HG03442 (cell line): Measurements from ENCODE around the gene PLEKHA4.

Source experiments
- ATAC-seq: cut with Tn5 transposase; IDR thresholded peaks from one replicate; pipeline ENCODE4 v1.9.1; 2021; ENCODE audit warnings: mild to moderate bottlenecking, moderate library complexity; ENCODE audit not compliant: unreplicated experiment

PLEKHA4 gene

GRCh38 chr19:48833977-48834376 is 34.4 kb downstream of the PLEKHA4 start:
- ATAC-seq = no peak

DNA sequence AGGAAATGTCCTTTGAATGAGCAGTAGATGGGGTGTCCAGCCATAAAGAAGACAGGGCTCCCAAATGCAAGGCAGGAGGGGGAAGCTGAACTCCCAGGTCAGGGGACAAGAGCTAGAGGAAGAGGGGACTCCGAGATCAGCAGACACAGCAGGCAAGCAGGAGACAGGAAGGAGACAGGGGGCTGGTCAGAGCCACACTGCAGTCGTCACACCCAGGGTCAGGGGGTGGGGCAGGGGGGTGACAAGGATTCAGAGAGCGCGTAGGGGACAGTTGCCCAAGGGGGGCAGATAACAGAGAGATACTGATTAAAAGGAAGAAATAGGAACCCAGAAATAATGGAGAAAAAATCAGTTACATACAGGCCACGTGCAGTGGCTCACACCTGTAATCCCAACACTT is 35.4 kb downstream of the PLEKHA4 start:
- no peak for ATAC-seq

GRCh38 chr19:48830965-48831364 is 37.5 kb downstream of the PLEKHA4 start:
- no peak for ATAC-seq

GRCh38 chr19:48830088-48830487 is 38.3 kb downstream of the PLEKHA4 start:
- no peak for ATAC-seq

- ATAC-seq = no peak
Observed at GRCh38 chr19:48826606-48827020, 41.8 kb downstream of the PLEKHA4 start.

- ATAC-seq = no peak
Observed at GRCh38 chr19:48822514-48822913, 45.9 kb downstream of the PLEKHA4 start.

- no peak for ATAC-seq
Observed at GRCh38 chr19:48821633-48822032, 46.8 kb downstream of the PLEKHA4 start.

- no peak for ATAC-seq
Observed at GRCh38 chr19:48819366-48819816, 49.0 kb downstream of the PLEKHA4 start.

DNA sequence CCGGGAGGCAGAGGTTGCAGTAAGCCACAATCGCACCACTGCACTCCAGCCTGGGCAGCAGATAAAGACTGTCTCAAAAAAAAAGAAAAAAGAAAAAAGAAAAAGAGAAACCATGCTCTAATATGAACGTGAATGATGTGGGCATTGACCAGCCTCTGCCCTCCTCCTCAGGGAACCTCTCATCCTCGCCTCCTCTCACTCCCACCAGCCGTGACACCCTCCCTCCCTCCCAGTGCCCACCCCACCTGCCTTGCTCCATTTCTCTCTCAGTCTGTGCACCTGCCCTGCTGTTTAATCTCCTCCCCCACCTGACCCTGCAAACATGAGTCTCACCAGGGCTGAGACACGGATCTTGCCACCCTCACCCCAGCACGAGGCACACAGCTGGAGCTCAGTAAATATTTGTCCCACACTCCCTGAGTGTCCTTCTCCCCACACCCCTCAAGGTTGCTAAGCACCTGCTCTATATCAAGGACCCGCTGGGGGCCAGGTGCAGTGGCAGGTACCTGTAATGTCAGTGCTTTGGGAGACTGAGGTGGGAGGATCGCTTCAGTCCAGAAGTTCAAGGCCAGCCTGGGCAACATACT is 50.1 kb downstream of the PLEKHA4 start:
- no peak for ATAC-seq

DNA sequence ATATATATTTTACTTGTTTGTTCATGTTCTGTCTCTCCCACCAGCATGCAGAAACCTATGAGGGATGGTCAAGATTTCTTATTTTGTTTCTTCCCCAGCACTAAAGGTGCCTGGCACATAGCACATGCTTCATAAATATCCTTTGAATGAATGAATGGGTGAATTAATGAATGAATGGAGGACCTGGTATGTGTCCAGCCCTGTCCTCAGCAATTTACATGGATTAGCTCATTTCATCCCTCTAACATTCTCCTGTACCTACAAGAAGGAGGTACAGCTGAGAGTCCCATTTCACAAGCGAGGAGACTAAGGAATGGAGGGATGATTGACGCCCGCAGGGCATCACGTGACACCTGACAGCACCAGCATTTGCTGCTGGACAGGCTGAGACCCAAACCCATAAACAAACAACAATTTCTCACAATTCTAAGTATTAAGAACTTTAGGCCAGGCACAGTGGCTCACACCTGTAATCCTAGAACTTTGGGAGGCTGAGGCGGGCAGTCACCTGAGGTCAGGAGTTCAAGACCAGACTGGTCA is 50.8 kb downstream of the PLEKHA4 start:
- no peak for ATAC-seq

GRCh38 chr19:48815870-48816501 is 52.4 kb downstream of the PLEKHA4 start:
- no peak for ATAC-seq

DNA sequence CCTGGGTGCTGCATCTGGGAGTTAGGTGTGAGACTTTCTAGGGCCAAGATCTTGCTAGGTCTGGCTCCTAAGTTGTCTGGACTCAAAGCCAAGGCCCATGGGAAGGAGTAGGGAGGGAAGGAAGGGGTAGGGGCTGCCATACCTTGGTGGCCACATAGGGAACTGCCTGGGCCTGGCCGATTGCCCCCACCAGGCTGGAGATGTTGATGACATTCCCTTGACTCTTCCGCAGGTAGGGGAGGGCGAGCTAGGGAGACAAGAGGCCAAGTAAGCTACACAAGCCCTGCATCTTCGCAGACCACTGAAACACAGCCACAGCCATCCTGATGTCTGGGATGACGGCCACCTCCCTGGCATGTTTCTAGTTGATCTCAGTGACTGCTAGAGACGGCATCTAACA is 53.5 kb downstream of the PLEKHA4 start:
- ATAC-seq = no peak

DNA sequence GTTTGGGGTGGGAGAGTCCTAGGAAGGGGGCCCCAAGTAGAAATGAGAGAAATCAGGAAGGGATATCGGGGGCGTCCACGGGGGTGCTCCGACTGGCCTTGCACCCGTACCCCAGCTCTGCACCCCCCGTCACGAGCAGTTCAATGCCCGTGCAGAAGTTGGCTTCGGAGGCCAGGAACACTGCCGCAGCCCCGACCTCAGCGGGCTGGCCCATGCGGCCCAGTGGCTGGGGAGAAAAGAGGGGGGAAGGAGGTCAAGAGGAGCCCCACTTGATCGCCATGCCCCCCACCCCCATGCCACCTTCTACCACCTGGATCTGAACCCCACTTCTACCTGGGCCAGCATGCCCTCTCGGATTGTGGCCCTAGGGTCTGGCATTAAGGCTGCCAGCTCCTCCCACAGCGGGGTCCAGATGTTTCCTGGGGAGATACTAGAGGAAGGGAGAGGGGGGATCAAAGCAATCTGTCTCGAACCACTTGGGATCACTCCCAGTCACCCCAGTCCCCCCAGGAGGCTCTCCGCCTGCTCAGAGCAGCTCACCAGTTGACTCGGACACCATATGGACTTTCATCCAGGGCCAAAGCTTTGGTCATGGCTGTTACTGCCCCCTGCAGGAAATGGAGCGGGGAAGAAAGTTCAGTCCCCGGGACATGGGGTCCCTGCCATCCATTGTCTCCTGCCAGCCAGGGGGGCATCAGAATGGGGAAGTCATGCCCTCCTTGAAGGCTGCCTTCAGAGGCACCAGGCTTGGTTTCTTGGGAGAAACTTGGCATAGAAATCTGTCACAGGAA is 55.1 kb downstream of the PLEKHA4 start:
- no peak for ATAC-seq

- peak; percentile 52 for ATAC-seq
Observed at GRCh38 chr19:48812094-48812929, 56.1 kb downstream of the PLEKHA4 start.

DNA sequence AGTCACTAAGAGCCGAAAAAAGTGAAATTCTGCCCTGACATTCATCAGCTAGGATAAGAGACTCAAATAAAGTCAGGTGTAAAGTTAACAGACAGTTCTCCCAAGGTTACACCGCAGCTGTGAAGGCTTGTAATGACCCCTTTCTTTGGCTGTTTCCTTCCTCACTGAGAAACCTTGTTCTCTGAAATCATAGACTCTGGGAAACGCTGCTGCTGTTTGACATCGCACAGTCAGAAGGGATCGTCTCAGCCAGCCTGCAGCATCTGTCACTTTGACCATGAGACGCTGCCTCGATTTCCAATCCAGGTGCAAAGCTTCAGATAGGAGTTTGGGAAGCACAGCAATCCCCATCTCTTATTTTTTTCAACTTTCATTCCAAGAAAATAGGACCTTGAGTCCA is 58.3 kb downstream of the PLEKHA4 start:
- no peak for ATAC-seq

GRCh38 chr19:48807590-48808308 is 60.7 kb downstream of the PLEKHA4 start:
- ATAC-seq = no peak

- no peak for ATAC-seq
Observed at GRCh38 chr19:48806818-48807589, 61.4 kb downstream of the PLEKHA4 start.

- ATAC-seq = no peak
Observed at GRCh38 chr19:48806518-48806817, 61.9 kb downstream of the PLEKHA4 start.

DNA sequence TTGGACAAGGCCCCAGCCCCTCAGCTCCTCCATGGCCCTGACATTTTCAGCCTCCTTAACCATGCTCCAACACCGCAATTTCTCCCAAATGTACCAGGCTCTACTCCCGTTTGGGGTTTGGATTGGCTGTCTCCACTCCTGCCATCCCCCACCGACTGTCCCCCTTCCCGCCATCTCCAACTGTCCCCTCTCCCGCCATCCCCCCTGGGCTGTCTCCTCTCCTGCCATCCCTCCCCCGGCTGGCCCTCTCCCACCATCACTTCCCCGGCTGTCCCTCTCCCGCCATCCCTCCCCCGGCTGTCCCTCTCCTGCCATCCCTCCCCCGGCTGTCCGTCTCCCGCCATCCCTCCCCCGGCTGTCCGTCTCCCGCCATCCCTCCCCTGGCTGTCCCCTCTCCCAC is 63.0 kb downstream of the PLEKHA4 start:
- ATAC-seq = no peak

GRCh38 chr19:48804496-48804895 is 63.9 kb downstream of the PLEKHA4 start:
- no peak for ATAC-seq
